Measurements from ENCODE around the gene HBD.
"Not testable (repeated sequence)": the region's sequence is repeated elsewhere in the genome, so short reads cannot be mapped to it uniquely, and the experiment has no call there.

The HBD gene

DNA sequence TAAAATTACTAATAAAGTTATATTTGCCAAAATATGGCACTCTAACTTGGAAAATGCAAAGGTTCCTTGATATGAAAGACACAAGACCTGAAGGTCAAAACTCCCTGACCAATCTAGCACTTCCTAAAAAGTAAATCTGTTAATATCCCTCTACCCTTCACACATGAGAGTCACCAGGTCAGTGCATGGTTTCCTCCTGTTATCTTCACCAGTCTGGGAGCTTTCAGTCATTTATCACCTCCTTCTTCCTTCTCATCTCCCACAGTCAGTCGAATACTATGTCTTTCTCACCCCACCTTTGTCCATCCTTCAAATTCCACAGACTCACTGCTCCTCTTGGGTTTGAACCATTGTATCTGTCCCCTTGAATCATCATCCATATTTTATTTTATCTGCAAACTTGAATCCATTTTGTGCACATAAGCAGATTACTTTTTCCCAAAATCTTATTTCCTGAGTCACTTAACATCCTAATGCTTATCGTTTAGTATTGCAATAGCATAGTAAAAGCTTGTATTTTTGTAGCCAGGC lies 32.8 kb upstream of the HBD start:
- H3K27ac ChIP-seq, result no peak overlapping the region
- TF ChIP-seq, protein P1, sequence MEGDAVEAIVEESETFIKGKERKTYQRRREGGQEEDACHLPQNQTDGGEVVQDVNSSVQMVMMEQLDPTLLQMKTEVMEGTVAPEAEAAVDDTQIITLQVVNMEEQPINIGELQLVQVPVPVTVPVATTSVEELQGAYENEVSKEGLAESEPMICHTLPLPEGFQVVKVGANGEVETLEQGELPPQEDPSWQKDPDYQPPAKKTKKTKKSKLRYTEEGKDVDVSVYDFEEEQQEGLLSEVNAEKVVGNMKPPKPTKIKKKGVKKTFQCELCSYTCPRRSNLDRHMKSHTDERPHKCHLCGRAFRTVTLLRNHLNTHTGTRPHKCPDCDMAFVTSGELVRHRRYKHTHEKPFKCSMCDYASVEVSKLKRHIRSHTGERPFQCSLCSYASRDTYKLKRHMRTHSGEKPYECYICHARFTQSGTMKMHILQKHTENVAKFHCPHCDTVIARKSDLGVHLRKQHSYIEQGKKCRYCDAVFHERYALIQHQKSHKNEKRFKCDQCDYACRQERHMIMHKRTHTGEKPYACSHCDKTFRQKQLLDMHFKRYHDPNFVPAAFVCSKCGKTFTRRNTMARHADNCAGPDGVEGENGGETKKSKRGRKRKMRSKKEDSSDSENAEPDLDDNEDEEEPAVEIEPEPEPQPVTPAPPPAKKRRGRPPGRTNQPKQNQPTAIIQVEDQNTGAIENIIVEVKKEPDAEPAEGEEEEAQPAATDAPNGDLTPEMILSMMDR (IDR thresholded peaks at IDR 0.05), result no peak
- TF ChIP-seq ZFX (IDR thresholded peaks at IDR 0.05; ENCODE audit: borderline replicate concordance), result no peak

DNA sequence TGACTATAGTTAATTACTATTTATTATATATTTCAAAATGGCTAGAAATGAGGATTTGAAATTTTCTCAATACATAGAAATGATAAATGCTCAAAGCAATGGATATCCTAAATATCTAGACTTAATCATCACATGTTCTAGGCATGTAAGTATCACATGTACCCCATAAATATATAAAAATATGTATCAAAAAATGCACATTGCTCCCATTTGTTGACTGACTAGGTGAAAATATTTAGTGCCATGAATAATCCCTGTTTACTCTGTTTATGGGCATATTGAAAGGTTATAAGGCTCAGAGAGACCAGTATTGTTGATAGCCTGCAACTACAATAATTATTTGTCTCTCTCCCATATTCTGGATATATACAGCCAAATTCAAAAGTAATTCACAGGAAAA lies 32.3 kb upstream of the HBD start:
- no peak overlapping the region for H3K27ac ChIP-seq
- TF ChIP-seq, protein P1 (IDR thresholded peaks at IDR 0.05), result no peak
- no peak for TF ChIP-seq ZFX (IDR thresholded peaks at IDR 0.05; ENCODE audit: borderline replicate concordance)

DNA sequence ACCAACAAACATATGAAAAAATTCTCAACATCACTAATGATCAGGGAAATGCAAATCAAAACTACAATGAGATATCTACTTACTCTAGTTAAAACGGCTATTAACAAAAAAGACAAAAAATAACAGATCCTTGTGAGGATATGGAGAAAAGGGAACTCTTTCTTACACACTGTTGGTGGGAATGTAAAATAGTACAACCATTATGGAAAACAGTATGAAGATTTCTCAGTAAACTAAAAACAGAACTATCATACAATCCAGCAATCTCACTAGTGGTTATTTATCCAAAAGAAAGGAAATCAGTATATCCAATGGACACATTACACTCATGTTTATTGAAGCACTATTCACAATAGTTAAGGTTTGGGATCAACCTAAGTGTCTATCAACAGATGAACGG lies 31.5 kb upstream of the HBD start:
- no peak for TF ChIP-seq ZFX (IDR thresholded peaks at IDR 0.05; ENCODE audit: borderline replicate concordance)
- TF ChIP-seq, protein P1 (IDR thresholded peaks at IDR 0.05), result no peak

DNA sequence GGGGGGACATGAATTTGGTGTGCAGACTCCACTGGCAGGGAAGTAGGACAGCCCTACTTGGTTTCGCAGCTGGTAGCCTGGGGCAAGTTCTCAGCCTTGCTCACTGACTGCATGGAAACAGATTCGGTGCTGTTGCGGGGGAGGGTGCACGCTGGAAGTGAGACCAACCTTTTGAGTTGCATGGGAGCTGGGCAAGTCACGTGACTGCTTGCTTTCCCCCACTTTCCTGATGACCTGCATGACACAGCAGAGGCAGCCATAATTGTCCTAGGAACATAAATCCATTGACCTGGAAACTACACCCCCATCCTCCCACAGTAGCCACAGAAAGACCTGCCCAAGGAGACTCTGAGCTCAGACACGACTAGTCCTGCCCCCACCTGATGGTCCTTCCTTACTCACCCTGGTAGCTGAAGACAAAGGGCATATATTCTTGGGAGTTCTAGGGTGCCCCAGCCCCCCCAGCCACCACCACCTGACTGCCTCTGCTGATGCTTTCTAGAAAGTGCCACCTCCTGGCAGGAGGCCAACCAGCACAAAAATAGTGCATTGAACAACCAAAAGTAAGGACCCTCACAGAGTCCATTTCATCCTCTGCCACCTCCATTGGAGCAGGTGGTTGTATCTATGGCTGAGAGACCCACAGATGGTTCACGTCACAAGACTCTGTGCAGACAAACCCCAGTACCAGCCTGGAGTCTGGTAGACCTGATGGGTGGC lies 24.4 kb upstream of the HBD start:
- no peak overlapping the region for H3K27ac ChIP-seq
- no peak for TF ChIP-seq ZFX (IDR thresholded peaks at IDR 0.05; ENCODE audit: borderline replicate concordance)
- TF ChIP-seq, protein P1 (IDR thresholded peaks at IDR 0.05), result no peak

More for the DNA sequence above, 31.5 kb upstream of the HBD start:
- H3K27ac ChIP-seq, result no peak overlapping the region

DNA sequence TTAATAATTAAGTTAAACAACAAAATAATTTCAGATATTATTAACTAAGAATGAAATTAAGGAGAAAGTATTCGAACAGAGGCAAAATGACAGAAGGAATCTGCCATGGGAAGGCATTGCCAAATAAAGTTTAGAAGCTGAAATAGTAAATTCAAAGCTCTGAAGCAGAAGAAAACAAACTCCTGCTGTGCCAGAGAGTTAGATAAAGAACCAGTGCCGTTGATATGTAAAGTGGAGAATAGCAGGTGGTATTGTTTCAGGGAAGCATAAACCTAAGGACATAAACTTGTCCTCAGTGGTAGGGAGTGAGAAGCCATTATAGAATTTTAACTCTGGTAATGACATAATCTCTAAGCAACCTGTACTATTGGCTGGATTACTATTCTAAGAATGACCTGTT lies 23.0 kb upstream of the HBD start:
- no peak for TF ChIP-seq ZFX (IDR thresholded peaks at IDR 0.05; ENCODE audit: borderline replicate concordance)
- TF ChIP-seq, protein P1 (IDR thresholded peaks at IDR 0.05), result no peak

DNA sequence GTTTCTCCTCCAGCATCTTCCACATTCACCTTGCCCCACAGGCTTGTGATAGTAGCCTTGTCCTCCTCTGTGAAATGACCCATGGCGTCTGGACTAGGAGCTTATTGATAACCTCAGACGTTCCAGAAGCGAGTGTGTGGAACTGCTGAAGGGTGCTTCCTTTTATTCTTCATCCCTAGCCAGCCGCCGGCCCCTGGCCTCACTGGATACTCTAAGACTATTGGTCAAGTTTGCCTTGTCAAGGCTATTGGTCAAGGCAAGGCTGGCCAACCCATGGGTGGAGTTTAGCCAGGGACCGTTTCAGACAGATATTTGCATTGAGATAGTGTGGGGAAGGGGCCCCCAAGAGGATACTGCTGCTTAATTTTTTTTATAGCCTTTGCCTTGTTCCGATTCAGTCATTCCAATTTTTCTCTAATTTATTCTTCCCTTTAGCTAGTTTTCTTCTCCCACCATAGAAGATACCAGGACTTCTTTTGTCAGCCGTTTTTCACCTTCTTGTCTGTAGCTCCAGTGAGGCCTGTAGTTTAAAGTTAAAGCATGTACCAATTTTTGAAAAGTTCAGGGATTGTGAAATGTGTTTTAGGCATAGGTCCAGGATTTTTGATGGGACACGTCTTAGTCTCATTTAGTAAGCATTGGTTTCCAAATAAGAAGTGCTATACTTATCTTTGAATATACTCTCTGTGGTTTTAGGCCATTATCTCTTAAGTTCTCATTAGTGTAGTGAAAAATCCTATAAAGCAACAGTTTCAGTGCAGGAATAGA lies 20.5 kb upstream of the HBD start, which contains the start of gene HBG2:
Gene HBG2, minus strand, starts transcription at position 136 of the 768 bp plus-strand sequence. Its CDS starts 53 bp downstream, at position 83.
- not testable (repeated sequence) for H3K27ac ChIP-seq

More for the DNA sequence above, 23.0 kb upstream of the HBD start:
- H3K27ac ChIP-seq, result no peak overlapping the region

DNA sequence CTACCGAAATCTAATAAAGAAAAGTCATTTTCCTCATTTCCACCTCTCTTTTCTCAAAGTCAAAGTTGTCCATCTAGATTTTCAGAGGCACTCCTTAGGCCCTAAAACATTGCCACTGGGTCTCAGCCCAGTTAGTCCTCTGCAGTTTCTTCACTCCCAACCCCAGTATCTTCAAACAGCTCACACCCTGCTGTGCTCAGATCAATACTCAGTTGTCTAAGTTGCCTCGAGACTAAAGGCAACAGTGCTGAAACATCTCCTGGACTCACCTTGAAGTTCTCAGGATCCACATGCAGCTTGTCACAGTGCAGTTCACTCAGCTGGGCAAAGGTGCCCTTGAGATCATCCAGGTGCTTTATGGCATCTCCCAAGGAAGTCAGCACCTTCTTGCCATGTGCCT lies 19.7 kb upstream of the HBD start:
- H3K27ac ChIP-seq, result not testable (repeated sequence)

DNA sequence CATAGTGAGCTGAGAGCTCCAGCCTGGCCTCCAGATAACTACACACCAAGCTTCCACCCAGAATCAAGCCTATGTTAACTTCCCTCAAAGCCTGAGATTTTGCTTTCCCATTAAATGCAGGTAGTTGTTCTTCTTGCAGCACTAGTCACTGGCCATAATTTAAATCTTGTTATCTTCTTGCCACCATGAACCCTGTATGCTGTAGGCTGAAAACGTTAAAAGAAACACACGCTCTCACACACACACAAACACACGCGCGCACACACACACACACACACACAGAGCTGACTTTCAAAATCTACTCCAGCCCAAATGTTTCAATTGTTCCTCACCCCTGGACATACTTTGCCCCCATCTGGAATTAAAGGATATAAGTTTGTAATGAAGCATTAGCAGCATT lies 19.2 kb upstream of the HBD start:
- H3K27ac ChIP-seq, result not testable (repeated sequence)

Data from 22Rv1 (cell line).